ENCODE data around the gene BABAM2. TPM values are rescaled to one million over a fixed set of nuclear protein-coding genes. Genes with fewer than 3 reads are reported as not detected.

Gene BABAM2
- total RNA-seq, 2 experiments from 2014 or later, result 19.7 to 33.2 TPM

DNA sequence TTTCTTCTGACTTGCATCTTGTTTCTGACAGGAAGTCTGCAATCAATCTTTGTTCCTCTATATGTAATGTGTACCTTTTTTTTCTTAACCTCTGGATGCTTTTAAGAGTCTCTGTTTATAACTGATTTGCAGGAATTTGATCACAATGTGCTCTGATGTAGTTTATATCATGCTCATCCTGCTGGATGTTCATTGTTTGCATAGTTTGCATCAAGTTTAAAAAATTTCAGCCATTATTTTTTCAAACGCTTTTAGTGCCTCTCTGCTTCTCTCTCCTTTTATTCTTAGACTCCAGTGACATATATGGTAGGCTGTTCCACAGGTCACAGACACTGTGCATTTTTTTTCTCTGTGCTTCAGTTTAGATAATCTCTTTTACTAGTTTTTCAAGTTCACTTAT lies 24.3 kb upstream of the BABAM2 start:
- no peak overlapping the region for H3K4me2 ChIP-seq (ENCODE audit: low read length)
- ChIA-PET CTCF (ENCODE audit: unreplicated experiment) (no interaction called here), POLR2A (no interaction called here)

DNA sequence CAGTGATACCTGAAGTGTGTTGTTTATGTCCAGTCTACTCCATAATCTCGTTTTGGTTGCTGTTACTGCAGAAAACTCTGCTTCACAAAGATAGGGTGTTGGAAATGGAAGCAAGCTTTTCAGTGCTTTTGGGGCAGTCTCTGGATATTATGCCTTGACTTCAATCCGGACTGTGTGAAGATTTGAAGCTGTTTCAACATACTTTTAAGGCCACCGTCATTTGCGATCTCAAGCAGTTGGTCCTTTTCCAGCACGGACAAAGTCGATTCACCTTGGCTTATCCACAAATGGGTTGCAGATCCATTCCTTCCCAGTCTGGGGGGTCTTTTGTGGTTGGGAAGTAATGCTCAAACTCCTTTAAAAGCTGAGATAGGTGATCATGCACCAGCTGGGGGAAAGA lies 20.8 kb upstream of the BABAM2 start:
- Histone ChIP-seq H3K4me2 (ENCODE audit: low read length) (no peak overlapping the region), H3K4me1 (ENCODE audit: insufficient read depth, low read length, poor library complexity, severe bottlenecking) (no peaks in the 10 kb centered on the region), H3K9me2 (ENCODE audit: insufficient read depth, low read length) (no peaks in the 10 kb centered on the region), H3K79me2 (ENCODE audit: insufficient read depth, low read depth, low read length) (no peaks in the 10 kb centered on the region), H3K4me3 (ENCODE audit: low read depth, low read length, poor library complexity, severe bottlenecking) (no peak overlapping the region), H4K20me1 (ENCODE audit: insufficient read depth, low read length) (no peaks in the 10 kb centered on the region), H2AFZ (ENCODE audit: low read length) (no peak overlapping the region), H3K9me3 (ENCODE audit: low read length) (no peaks in the 10 kb centered on the region), H3K27ac (ENCODE audit: low read depth, low read length, poor library complexity, severe bottlenecking) (no peak overlapping the region), H3K36me3 (ENCODE audit: insufficient read depth, low read length) (no peaks in the 10 kb centered on the region)
- POLR2A ChIA-PET, result no interaction called here
- no peak for DNase-seq (ENCODE audit: low spot score)
- BruUV-seq (replicated peaks), result no TSS peak
- intact Hi-C loops (cut with micrococcal nuclease; ENCODE audit: unreplicated experiment), result no loop called here
- no peak for TF ChIP-seq EZH2phosphoT487 (IDR thresholded peaks at IDR 0.05; ENCODE audit: borderline replicate concordance, low read depth, low read length)
- TF ChIP-seq, protein P1, sequence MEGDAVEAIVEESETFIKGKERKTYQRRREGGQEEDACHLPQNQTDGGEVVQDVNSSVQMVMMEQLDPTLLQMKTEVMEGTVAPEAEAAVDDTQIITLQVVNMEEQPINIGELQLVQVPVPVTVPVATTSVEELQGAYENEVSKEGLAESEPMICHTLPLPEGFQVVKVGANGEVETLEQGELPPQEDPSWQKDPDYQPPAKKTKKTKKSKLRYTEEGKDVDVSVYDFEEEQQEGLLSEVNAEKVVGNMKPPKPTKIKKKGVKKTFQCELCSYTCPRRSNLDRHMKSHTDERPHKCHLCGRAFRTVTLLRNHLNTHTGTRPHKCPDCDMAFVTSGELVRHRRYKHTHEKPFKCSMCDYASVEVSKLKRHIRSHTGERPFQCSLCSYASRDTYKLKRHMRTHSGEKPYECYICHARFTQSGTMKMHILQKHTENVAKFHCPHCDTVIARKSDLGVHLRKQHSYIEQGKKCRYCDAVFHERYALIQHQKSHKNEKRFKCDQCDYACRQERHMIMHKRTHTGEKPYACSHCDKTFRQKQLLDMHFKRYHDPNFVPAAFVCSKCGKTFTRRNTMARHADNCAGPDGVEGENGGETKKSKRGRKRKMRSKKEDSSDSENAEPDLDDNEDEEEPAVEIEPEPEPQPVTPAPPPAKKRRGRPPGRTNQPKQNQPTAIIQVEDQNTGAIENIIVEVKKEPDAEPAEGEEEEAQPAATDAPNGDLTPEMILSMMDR (conservative IDR thresholded peaks at IDR 0.05; ENCODE audit: low read length), result no peak
- CTCF ChIA-PET (ENCODE audit: unreplicated experiment), result no interaction called here

More for the DNA sequence above, 24.3 kb upstream of the BABAM2 start:
- intact Hi-C loops (cut with micrococcal nuclease; ENCODE audit: unreplicated experiment), result no loop called here
- DNase-seq (ENCODE audit: low spot score), result no peak
- H4K20me1 ChIP-seq (ENCODE audit: insufficient read depth, low read length), result no peaks in the 10 kb centered on the region
- no peaks in the 10 kb centered on the region for H3K9me2 ChIP-seq (ENCODE audit: insufficient read depth, low read length)
- H3K27ac ChIP-seq (ENCODE audit: low read depth, low read length, poor library complexity, severe bottlenecking), result no peak overlapping the region
- no peak overlapping the region for H3K4me3 ChIP-seq (ENCODE audit: low read depth, low read length, poor library complexity, severe bottlenecking)
- H2AFZ ChIP-seq (ENCODE audit: low read length), result no peak overlapping the region
- H3K9me3 ChIP-seq (ENCODE audit: low read length), result no peaks in the 10 kb centered on the region
- H3K36me3 ChIP-seq (ENCODE audit: insufficient read depth, low read length), result no peaks in the 10 kb centered on the region
- no peaks in the 10 kb centered on the region for H3K4me1 ChIP-seq (ENCODE audit: insufficient read depth, low read length, poor library complexity, severe bottlenecking)
- H3K79me2 ChIP-seq (ENCODE audit: insufficient read depth, low read depth, low read length), result no peaks in the 10 kb centered on the region
- no peak for TF ChIP-seq EZH2phosphoT487 (IDR thresholded peaks at IDR 0.05; ENCODE audit: borderline replicate concordance, low read depth, low read length)
- TF ChIP-seq, protein P1 (conservative IDR thresholded peaks at IDR 0.05; ENCODE audit: low read length), result no peak
- no TSS peak for BruUV-seq (replicated peaks)

DNA sequence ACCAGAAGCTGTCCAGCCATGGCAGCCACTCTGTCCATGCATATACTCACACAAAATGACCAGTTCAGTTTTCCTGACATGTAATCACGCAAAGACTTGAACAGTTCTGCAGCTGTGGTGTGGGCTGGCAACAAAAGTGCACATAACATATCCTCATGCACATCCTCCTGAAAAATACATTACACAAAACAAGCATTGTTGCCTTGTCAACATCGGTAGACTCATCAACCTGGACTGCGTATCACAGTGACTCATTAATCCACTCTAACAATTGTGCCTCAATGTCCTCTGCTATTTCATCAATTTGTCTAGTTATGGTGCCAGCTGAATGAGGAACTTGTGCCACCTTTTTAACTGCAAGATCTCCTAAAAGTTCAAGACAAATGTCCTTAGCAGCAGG lies 19.8 kb upstream of the BABAM2 start:
- DNase-seq (ENCODE audit: low spot score), result no peak
- TF ChIP-seq, protein P1 (conservative IDR thresholded peaks at IDR 0.05; ENCODE audit: low read length), result no peak
- no peak for TF ChIP-seq EZH2phosphoT487 (IDR thresholded peaks at IDR 0.05; ENCODE audit: borderline replicate concordance, low read depth, low read length)
- no peak overlapping the region for H3K4me2 ChIP-seq (ENCODE audit: low read length)
- CTCF ChIA-PET (ENCODE audit: unreplicated experiment), result no interaction called here
- no peaks in the 10 kb centered on the region for H3K9me3 ChIP-seq (ENCODE audit: low read length)
- intact Hi-C loops (cut with micrococcal nuclease; ENCODE audit: unreplicated experiment), result no loop called here
- H3K36me3 ChIP-seq (ENCODE audit: insufficient read depth, low read length), result no peaks in the 10 kb centered on the region
- H3K4me1 ChIP-seq (ENCODE audit: insufficient read depth, low read length, poor library complexity, severe bottlenecking), result no peaks in the 10 kb centered on the region
- no TSS peak for BruUV-seq (replicated peaks)
- H3K27ac ChIP-seq (ENCODE audit: low read depth, low read length, poor library complexity, severe bottlenecking), result no peak overlapping the region
- no peak overlapping the region for H2AFZ ChIP-seq (ENCODE audit: low read length)
- no peaks in the 10 kb centered on the region for H3K79me2 ChIP-seq (ENCODE audit: insufficient read depth, low read depth, low read length)
- H3K4me3 ChIP-seq (ENCODE audit: low read depth, low read length, poor library complexity, severe bottlenecking), result no peak overlapping the region
- no peaks in the 10 kb centered on the region for H4K20me1 ChIP-seq (ENCODE audit: insufficient read depth, low read length)
- POLR2A ChIA-PET, result interaction anchor here (0.6 kb wide), 1 partner anchor 9 kb away, joined by 3 read pairs; no protein-coding TSS in a partner anchor
- H3K9me2 ChIP-seq (ENCODE audit: insufficient read depth, low read length), result no peaks in the 10 kb centered on the region
